SK-N-SH (cell line): ENCODE data around the gene IDH2. TPM values are rescaled to one million over a fixed set of nuclear protein-coding genes. Genes with fewer than 3 reads are reported as not detected.

ENCODE experiments used
- CTCF ChIA-PET: fragments of 300-600, 350-600 bp; formaldehyde crosslinking; extraction: SDS; loops from one replicate; lab custom pipeline; 2021; lab: Yijun Ruan, JAX
- POLR2A ChIA-PET: fragments of 350-600 bp; sonication (Branson Sonifier 250); formaldehyde crosslinking; extraction: SDS; loops from one replicate; lab custom pipeline; 2020; ENCODE audit warnings: antibody characterized with exemption, inconsistent platforms; lab: Yijun Ruan, JAX
- DNase-seq: peaks from one replicate; pipeline ENCODE4 v3.0.0; 2012
- H2AFZ ChIP-seq: fragments of 200-600 bp; sonication (generic); 2 replicates; pipeline ENCODE4 v1.8.1; 2016; ENCODE audit warnings: antibody characterized with exemption, mild to moderate bottlenecking, low read depth
- H3F3A ChIP-seq: fragments of 200-600 bp; sonication (generic); replicated peaks from 2 replicates; pipeline ENCODE3; 2016; ENCODE audit warnings: antibody characterized with exemption, mild to moderate bottlenecking; ENCODE audit not compliant: insufficient read depth
- H3K27ac ChIP-seq, 2 experiments: fragments of 200-500 bp in 1 of 2; fragments of 200-600 bp in 1 of 2; sonication (Bioruptor generic) in 1 of 2; sonication (generic), shearing (Covaris generic) in 1 of 2; 2 replicates each; pipeline versions ENCODE4 v1.5.1 to v1.6.1; 2014 to 2016; ENCODE audit warnings: low read depth in 2 of 2, inconsistent platforms in 1 of 2, low read length in 1 of 2, mild to moderate bottlenecking in 1 of 2, mixed read lengths in 1 of 2
- H3K27me3 ChIP-seq: fragments of 200-600 bp; sonication (generic), shearing (Covaris generic); 2 replicates; pipeline ENCODE4 v1.6.1; 2016; ENCODE audit warnings: mixed run types; ENCODE audit not compliant: insufficient read depth
- H3K36me3 ChIP-seq, 2 experiments: fragments of 200-500 bp in 1 of 2; fragments of 200-600 bp in 1 of 2; sonication (Bioruptor generic) in 1 of 2; sonication (generic) in 1 of 2; replicated peaks in 1 of 2; 2 replicates each; pipeline versions ENCODE3 to v1.5.1; 2014 to 2016; ENCODE audit warnings: low read length in 1 of 2, mild to moderate bottlenecking in 1 of 2; ENCODE audit not compliant: insufficient read depth in 2 of 2, control insufficient read depth in 1 of 2
- H3K4me1 ChIP-seq, 2 experiments: fragments of 200-500 bp in 1 of 2; fragments of 200-600 bp in 1 of 2; sonication (Bioruptor generic) in 1 of 2; sonication (generic), shearing (Covaris generic) in 1 of 2; 2 replicates each; pipeline versions ENCODE4 v1.5.1 to v1.6.1; 2014 to 2016; ENCODE audit warnings: low read depth in 1 of 2, low read length in 1 of 2, mixed run types in 1 of 2; ENCODE audit not compliant: insufficient read depth in 2 of 2, control insufficient read depth in 1 of 2
- H3K4me2 ChIP-seq: fragments of 200-600 bp; sonication (generic), shearing (Covaris generic); 2 replicates; pipeline ENCODE4 v1.6.1; 2017; ENCODE audit warnings: mixed run types
- H3K4me3 ChIP-seq, 2 experiments: fragments of 200-500 bp in 1 of 2; fragments of 200-600 bp in 1 of 2; sonication (Bioruptor generic) in 1 of 2; sonication (generic), shearing (Covaris generic) in 1 of 2; 2 replicates each; pipeline versions ENCODE4 v1.5.1 to v1.8.1; 2014 to 2016; ENCODE audit warnings: low read depth in 2 of 2, inconsistent platforms in 1 of 2, low read length in 1 of 2, mild to moderate bottlenecking in 1 of 2, mixed read lengths in 1 of 2, moderate library complexity in 1 of 2
- H3K79me2 ChIP-seq: fragments of 200-600 bp; sonication (generic); 2 replicates; pipeline ENCODE4 v1.8.1; 2017; ENCODE audit warnings: mild to moderate bottlenecking; ENCODE audit not compliant: insufficient read depth
- H3K9ac ChIP-seq: fragments of 200-600 bp; sonication (generic); 2 replicates; pipeline ENCODE4 v1.6.1; 2017; ENCODE audit warnings: mixed run types
- H3K9me2 ChIP-seq: fragments of 200-600 bp; sonication (generic); 2 replicates; pipeline ENCODE4 v1.6.1; 2017; ENCODE audit warnings: mixed run types
- H3K9me3 ChIP-seq: fragments of 200-600 bp; sonication (generic); 2 replicates; pipeline ENCODE4 v1.6.1; 2017; ENCODE audit warnings: mixed run types, mild to moderate bottlenecking, moderate library complexity
- H4K20me1 ChIP-seq: fragments of 200-600 bp; sonication (generic); 2 replicates; pipeline ENCODE4 v1.6.1; 2017; ENCODE audit warnings: mild to moderate bottlenecking, mixed run types; ENCODE audit not compliant: insufficient read depth
- EP300 ChIP-seq, 2 experiments: IDR thresholded peaks; 2 replicates each; pipeline versions ENCODE4 v1.4.0 to v1.6.1; 2012; ENCODE audit warnings: borderline replicate concordance in 1 of 2, low read depth in 1 of 2, low read length in 1 of 2
- EZH2phosphoT487 ChIP-seq: fragments of 200-600 bp; sonication (generic); IDR thresholded peaks from 2 replicates; pipeline ENCODE4 v1.6.1; 2017; ENCODE audit warnings: low read depth, mixed run types, mild to moderate bottlenecking, antibody characterized with exemption, moderate library complexity, borderline replicate concordance
- FOSL2 ChIP-seq: IDR thresholded peaks from 2 replicates; pipeline ENCODE4 v1.4.0; 2012; ENCODE audit warnings: low read depth, mild to moderate bottlenecking, moderate library complexity, borderline replicate concordance
- FOXM1 ChIP-seq: IDR thresholded peaks from 2 replicates; pipeline ENCODE4 v1.4.0; 2012; ENCODE audit warnings: low read depth, mild to moderate bottlenecking
- GATA2 ChIP-seq: sonication (generic); formaldehyde crosslinking; IDR thresholded peaks from 2 replicates; pipeline ENCODE4 v1.5.0; 2020; ENCODE audit warnings: mild to moderate bottlenecking, missing genetic modification reagents
- JUND ChIP-seq: IDR thresholded peaks from 2 replicates; pipeline ENCODE4 v1.4.0; 2012
- MEF2A ChIP-seq: IDR thresholded peaks from 2 replicates; pipeline ENCODE4 v1.4.0; 2012; ENCODE audit warnings: low read depth, borderline replicate concordance
- NFIC ChIP-seq: IDR thresholded peaks from 2 replicates; pipeline ENCODE4 v1.4.0; 2012; ENCODE audit warnings: borderline replicate concordance
- NRF1 ChIP-seq: IDR thresholded peaks from 2 replicates; pipeline ENCODE4 v1.6.1; 2012; ENCODE audit warnings: low read depth, mild to moderate bottlenecking, low read length
- POLR2AphosphoS5 ChIP-seq: IDR thresholded peaks from 2 replicates; pipeline ENCODE4 v1.6.1; 2012; ENCODE audit warnings: low read depth, low read length
- SIN3A ChIP-seq: IDR thresholded peaks from 2 replicates; pipeline ENCODE4 v1.6.1; 2012; ENCODE audit warnings: low read depth, mild to moderate bottlenecking, low read length, moderate library complexity, borderline replicate concordance
- SMC3 ChIP-seq: IDR thresholded peaks from 2 replicates; pipeline ENCODE4 v1.6.1; 2012; ENCODE audit warnings: low read depth, low read length, improper control_type of control experiment
- TCF12 ChIP-seq: IDR thresholded peaks from 2 replicates; pipeline ENCODE4 v1.4.0; 2012
- YY1 ChIP-seq: IDR thresholded peaks from 2 replicates; pipeline ENCODE4 v1.4.0; 2012; ENCODE audit warnings: low read depth, mild to moderate bottlenecking
- WGBS: methylation state at CpG from one replicate; pipeline ENCODE4 v1.1.6; 2017; ENCODE audit warnings: low lambda C conversion rate; 5-methylcytosine and 5-hydroxymethylcytosine counted together
- polyA plus RNA-seq, 3 experiments: library from polyadenylated mRNA; depleted of rRNA; stranded (reverse); fragments of >200 nt; gene quantifications; 2 replicates each; pipeline ENCODE4 v1.2.3, GENCODE V29; 2012
- TF ChIP-seq, protein P1 (sequence below): IDR thresholded peaks from 2 replicates; pipeline ENCODE4 v1.4.0; 2012; ENCODE audit warnings: low read depth, borderline replicate concordance
- TF ChIP-seq, protein P2 (sequence below): fragments of 200-600 bp; sonication (generic); IDR thresholded peaks from 2 replicates; pipeline ENCODE4 v1.6.1; 2017; ENCODE audit warnings: antibody characterized with exemption, mild to moderate bottlenecking, moderate library complexity
- TF ChIP-seq, protein P3 (sequence below): IDR thresholded peaks from 2 replicates; pipeline ENCODE4 v1.4.0; 2012; ENCODE audit warnings: low read depth, borderline replicate concordance
- TF ChIP-seq, protein P4 (sequence below): IDR thresholded peaks from 2 replicates; pipeline ENCODE4; 2012
- TF ChIP-seq, protein P5 (sequence below): fragments of 150-350 bp; IDR thresholded peaks from 2 replicates; pipeline ENCODE4 v1.6.1; 2016; ENCODE audit warnings: mild to moderate bottlenecking, low read depth, low read length

Gene IDH2
- polyA plus RNA-seq, 1 of the 3 experiments (the other 2 are of a cell fraction): 25.2 TPM

DNA sequence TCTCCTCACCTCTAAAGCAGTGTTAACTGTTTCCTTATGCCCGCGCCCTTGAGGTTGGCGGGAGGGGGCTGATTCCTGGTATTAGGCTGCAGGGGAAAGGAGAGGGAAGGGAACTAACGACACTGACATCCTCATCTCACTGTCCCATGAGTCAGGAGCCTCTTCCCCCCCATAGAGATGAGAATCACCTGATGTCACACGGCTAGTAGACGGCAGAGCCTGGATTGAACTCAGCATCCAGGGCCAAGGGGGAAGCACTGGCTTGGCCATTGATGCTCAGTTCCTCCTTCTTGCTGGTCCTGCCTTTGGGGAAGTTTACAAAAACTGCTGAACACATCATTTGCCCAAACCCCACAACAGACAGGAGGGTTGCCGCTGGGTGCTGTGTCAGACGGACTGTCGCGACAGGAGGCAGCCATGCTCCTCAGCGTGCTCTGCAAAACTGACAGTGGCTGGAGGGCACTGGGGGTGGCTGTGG is 38.5 kb downstream of the IDH2 start:
- ChIA-PET CTCF (interaction anchor here (0.9 to 2.5 kb wide), 3 partner anchors 11 to 303 kb away, joined by 3 to 8 read pairs (median 3); no protein-coding TSS in a partner anchor), POLR2A (no interaction called here)
- no peaks in the 10 kb centered on the region for H3K36me3 ChIP-seq
- no peaks in the 10 kb centered on the region for H3K79me2 ChIP-seq
- no peaks in the 10 kb centered on the region for H3K9me3 ChIP-seq
- TF ChIP-seq, protein P1, sequence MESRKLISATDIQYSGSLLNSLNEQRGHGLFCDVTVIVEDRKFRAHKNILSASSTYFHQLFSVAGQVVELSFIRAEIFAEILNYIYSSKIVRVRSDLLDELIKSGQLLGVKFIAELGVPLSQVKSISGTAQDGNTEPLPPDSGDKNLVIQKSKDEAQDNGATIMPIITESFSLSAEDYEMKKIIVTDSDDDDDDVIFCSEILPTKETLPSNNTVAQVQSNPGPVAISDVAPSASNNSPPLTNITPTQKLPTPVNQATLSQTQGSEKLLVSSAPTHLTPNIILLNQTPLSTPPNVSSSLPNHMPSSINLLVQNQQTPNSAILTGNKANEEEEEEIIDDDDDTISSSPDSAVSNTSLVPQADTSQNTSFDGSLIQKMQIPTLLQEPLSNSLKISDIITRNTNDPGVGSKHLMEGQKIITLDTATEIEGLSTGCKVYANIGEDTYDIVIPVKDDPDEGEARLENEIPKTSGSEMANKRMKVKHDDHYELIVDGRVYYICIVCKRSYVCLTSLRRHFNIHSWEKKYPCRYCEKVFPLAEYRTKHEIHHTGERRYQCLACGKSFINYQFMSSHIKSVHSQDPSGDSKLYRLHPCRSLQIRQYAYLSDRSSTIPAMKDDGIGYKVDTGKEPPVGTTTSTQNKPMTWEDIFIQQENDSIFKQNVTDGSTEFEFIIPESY: no peak
- TF ChIP-seq EP300 (IDR thresholded peaks at IDR 0.05; ENCODE audit: borderline replicate concordance in 1 of 2, low read depth in 1 of 2, low read length in 1 of 2) (no peak), YY1 (no peak), JUND (no peak), SIN3A (no peak), MEF2A (no peak), TCF12 (no peak), FOSL2 (no peak), GATA2 (CRISPR knock-in tag) (no peak), EZH2phosphoT487 (no peak), SMC3 (no peak), NFIC (no peak), NRF1 (no peak), POLR2AphosphoS5 (no peak), FOXM1 (no peak)
- TF ChIP-seq, protein P2, sequence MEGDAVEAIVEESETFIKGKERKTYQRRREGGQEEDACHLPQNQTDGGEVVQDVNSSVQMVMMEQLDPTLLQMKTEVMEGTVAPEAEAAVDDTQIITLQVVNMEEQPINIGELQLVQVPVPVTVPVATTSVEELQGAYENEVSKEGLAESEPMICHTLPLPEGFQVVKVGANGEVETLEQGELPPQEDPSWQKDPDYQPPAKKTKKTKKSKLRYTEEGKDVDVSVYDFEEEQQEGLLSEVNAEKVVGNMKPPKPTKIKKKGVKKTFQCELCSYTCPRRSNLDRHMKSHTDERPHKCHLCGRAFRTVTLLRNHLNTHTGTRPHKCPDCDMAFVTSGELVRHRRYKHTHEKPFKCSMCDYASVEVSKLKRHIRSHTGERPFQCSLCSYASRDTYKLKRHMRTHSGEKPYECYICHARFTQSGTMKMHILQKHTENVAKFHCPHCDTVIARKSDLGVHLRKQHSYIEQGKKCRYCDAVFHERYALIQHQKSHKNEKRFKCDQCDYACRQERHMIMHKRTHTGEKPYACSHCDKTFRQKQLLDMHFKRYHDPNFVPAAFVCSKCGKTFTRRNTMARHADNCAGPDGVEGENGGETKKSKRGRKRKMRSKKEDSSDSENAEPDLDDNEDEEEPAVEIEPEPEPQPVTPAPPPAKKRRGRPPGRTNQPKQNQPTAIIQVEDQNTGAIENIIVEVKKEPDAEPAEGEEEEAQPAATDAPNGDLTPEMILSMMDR: no peak
- TF ChIP-seq, protein P3, sequence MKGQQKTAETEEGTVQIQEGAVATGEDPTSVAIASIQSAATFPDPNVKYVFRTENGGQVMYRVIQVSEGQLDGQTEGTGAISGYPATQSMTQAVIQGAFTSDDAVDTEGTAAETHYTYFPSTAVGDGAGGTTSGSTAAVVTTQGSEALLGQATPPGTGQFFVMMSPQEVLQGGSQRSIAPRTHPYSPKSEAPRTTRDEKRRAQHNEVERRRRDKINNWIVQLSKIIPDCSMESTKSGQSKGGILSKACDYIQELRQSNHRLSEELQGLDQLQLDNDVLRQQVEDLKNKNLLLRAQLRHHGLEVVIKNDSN: no peak
- TF ChIP-seq, protein P4, sequence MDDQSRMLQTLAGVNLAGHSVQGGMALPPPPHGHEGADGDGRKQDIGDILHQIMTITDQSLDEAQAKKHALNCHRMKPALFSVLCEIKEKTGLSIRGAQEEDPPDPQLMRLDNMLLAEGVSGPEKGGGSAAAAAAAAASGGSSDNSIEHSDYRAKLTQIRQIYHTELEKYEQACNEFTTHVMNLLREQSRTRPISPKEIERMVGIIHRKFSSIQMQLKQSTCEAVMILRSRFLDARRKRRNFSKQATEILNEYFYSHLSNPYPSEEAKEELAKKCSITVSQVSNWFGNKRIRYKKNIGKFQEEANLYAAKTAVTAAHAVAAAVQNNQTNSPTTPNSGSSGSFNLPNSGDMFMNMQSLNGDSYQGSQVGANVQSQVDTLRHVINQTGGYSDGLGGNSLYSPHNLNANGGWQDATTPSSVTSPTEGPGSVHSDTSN: no peak
- TF ChIP-seq, protein P5, sequence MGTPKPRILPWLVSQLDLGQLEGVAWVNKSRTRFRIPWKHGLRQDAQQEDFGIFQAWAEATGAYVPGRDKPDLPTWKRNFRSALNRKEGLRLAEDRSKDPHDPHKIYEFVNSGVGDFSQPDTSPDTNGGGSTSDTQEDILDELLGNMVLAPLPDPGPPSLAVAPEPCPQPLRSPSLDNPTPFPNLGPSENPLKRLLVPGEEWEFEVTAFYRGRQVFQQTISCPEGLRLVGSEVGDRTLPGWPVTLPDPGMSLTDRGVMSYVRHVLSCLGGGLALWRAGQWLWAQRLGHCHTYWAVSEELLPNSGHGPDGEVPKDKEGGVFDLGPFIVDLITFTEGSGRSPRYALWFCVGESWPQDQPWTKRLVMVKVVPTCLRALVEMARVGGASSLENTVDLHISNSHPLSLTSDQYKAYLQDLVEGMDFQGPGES: no peak
- H2AFZ ChIP-seq: no peak overlapping the region
- no peak overlapping the region for H3K27ac ChIP-seq
- H3K4me1 ChIP-seq: peaks cover 0 to 14% of the 10 kb centered on the region in 2 experiments; a peak in 1 of 4 replicates
- H3K4me3 ChIP-seq: no peak overlapping the region
- WGBS: 78% methylated on average over 6 of the region's 11 CpGs
- no peak for DNase-seq
- no peak overlapping the region for H3K4me2 ChIP-seq
- H3K27me3 ChIP-seq: no peaks in the 10 kb centered on the region
- H3F3A ChIP-seq: no peaks in the 10 kb centered on the region
- no peak overlapping the region for H3K9ac ChIP-seq
- H4K20me1 ChIP-seq: no peaks in the 10 kb centered on the region
- no peaks in the 10 kb centered on the region for H3K9me2 ChIP-seq
